HG02610 (cell line): ENCODE measurements around the gene OPCML.

Experiments
- ATAC-seq: cut with Tn5 transposase; IDR thresholded peaks from one replicate; pipeline ENCODE4 v1.9.1; 2021; ENCODE audit warnings: mild to moderate bottlenecking, moderate library complexity; ENCODE audit not compliant: unreplicated experiment

Gene OPCML

GRCh38 chr11:133362916-133363315, 169.4 kb downstream of the OPCML start:
- no peak for ATAC-seq

- ATAC-seq: no peak
Measured at GRCh38 chr11:133362156-133362555, 170.1 kb downstream of the OPCML start.

- ATAC-seq: no peak
Measured at GRCh38 chr11:133361689-133361994, 170.7 kb downstream of the OPCML start.

GRCh38 chr11:133360860-133361688, 171.2 kb downstream of the OPCML start:
- no peak for ATAC-seq

GRCh38 chr11:133355095-133355494, 177.2 kb downstream of the OPCML start:
- no peak for ATAC-seq

- ATAC-seq: no peak
Measured at GRCh38 chr11:133354069-133354468, 178.2 kb downstream of the OPCML start.

- no peak for ATAC-seq
Measured at GRCh38 chr11:133350045-133350444, 182.3 kb downstream of the OPCML start.

GRCh38 chr11:133347988-133348387, 184.3 kb downstream of the OPCML start:
- no peak for ATAC-seq

- ATAC-seq: no peak
Measured at GRCh38 chr11:133346137-133346536, 186.2 kb downstream of the OPCML start.

- ATAC-seq: no peak
Measured at GRCh38 chr11:133343951-133344350, 188.3 kb downstream of the OPCML start.

GRCh38 chr11:133339495-133340140, 192.7 kb downstream of the OPCML start:
- ATAC-seq: no peak

- ATAC-seq: no peak
Measured at GRCh38 chr11:133338588-133338987, 193.7 kb downstream of the OPCML start.

GRCh38 chr11:133337951-133338418, 194.3 kb downstream of the OPCML start:
- ATAC-seq: no peak

GRCh38 chr11:133337193-133337592, 195.1 kb downstream of the OPCML start:
- no peak for ATAC-seq

- no peak for ATAC-seq
Measured at GRCh38 chr11:133331031-133331430, 201.3 kb downstream of the OPCML start.

- no peak for ATAC-seq
Measured at GRCh38 chr11:133326849-133327248, 205.5 kb downstream of the OPCML start.

GRCh38 chr11:133326332-133326731, 206.0 kb downstream of the OPCML start:
- no peak for ATAC-seq

- no peak for ATAC-seq
Measured at GRCh38 chr11:133325711-133326110, 206.6 kb downstream of the OPCML start.

GRCh38 chr11:133323354-133323753, 208.9 kb downstream of the OPCML start:
- no peak for ATAC-seq

- ATAC-seq: no peak
Measured at GRCh38 chr11:133318221-133318620, 214.1 kb downstream of the OPCML start.

GRCh38 chr11:133311230-133311629, 221.1 kb downstream of the OPCML start:
- ATAC-seq: no peak

- no peak for ATAC-seq
Measured at GRCh38 chr11:133306019-133306418, 226.3 kb downstream of the OPCML start.
